Measurements from ENCODE around the gene CRYZ.
"Not testable (repeated sequence)": the region's sequence is repeated elsewhere in the genome, so short reads cannot be mapped to it uniquely, and the experiment has no call there.

CRYZ gene

DNA sequence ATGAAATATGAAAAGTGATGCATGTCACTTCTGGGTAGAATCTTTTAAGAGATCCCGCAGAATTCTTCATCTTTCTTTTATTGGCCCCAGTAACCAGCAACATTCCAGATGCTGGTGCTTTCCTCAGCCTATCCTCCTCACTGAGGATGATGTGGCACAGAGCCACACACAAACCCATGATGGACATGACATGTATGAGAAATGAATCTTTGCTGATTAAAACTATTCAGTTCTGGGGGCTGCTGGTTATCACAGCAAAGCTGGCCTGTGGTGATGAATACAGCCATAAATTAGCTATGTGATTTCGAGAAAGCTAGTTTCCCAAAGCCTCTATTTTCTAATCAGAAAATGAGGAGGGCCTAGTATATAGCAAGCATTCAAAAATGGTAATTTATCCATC is 51.0 kb downstream of the CRYZ start:
- no peak for DNase-seq (ENCODE audit: low read depth in 2 of 2, low spot score in 1 of 2)

GRCh38 chr1:74681449-74681848 is 51.4 kb downstream of the CRYZ start:
- DNase-seq (ENCODE audit: low read depth in 2 of 2, low spot score in 1 of 2), result no peak

GRCh38 chr1:74681001-74681400 is 51.8 kb downstream of the CRYZ start:
- no peak for DNase-seq (ENCODE audit: low read depth in 2 of 2, low spot score in 1 of 2)

GRCh38 chr1:74679811-74680210 is 53.0 kb downstream of the CRYZ start:
- no peak for DNase-seq (ENCODE audit: low read depth in 2 of 2, low spot score in 1 of 2)

- DNase-seq (ENCODE audit: low read depth in 2 of 2, low spot score in 1 of 2), result no peak
Observed at GRCh38 chr1:74677926-74678325, 54.9 kb downstream of the CRYZ start.

- DNase-seq (ENCODE audit: low read depth in 2 of 2, low spot score in 1 of 2), result no peak
Observed at GRCh38 chr1:74674278-74675048, 58.4 kb downstream of the CRYZ start.

GRCh38 chr1:74673351-74674111 is 59.3 kb downstream of the CRYZ start, which contains the start of gene ERICH3:
Gene ERICH3 (minus strand): TSS chr1:74673792. CDS start chr1:74673519, 273 bp downstream.
- no peak for DNase-seq (ENCODE audit: low read depth in 2 of 2, low spot score in 1 of 2)

DNA sequence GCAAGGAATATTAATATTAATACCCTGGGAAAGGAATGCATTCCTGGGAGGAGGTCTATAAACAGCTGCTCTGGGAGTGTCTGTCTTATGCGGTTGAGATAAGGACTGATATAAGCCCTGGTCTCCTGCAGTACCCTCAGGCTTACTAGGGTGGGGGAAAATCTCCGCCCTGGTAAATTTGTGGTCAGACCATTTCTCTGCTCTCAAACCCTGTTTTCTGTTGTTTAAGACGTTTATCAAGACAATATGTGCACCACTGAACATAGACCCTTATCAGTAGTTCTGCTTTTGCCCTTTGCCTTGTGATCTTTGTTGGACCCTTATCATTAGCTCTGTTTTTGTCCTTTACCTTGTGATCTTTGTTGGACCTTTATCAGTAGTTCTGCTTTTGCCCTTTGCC is 62.0 kb downstream of the CRYZ start:
- not testable (repeated sequence) for DNase-seq (ENCODE audit: low read depth in 2 of 2, low spot score in 1 of 2)

All from stimulated activated CD8-positive, alpha-beta memory T cell treated with anti-CD3 and anti-CD28 coated beads, Interleukin-4, amount 100 ng/mL, for 4 hours (primary cell).